Karpas-422 (cell line): ENCODE data around the gene BOD1. TPM values are rescaled to one million over a fixed set of nuclear protein-coding genes. Genes with fewer than 3 reads are reported as not detected.

Experiments
- DNase-seq: peaks from one replicate; pipeline ENCODE4 v3.0.0-alpha.2; 2015
- H2AFZ ChIP-seq: fragments of 200-600 bp; sonication (generic); 2 replicates; pipeline ENCODE4 v1.6.1; 2014; ENCODE audit warnings: antibody characterized with exemption, low read length, mixed read lengths
- H3K27ac ChIP-seq: fragments of 200-600 bp; sonication (generic); 2 replicates; pipeline ENCODE4 v1.5.1; 2014; ENCODE audit warnings: mild to moderate bottlenecking, low read length, moderate library complexity
- H3K27me3 ChIP-seq: fragments of 200-600 bp; sonication (generic); 2 replicates; pipeline ENCODE4 v1.6.1; 2014; ENCODE audit warnings: low read length, mixed read lengths
- H3K36me3 ChIP-seq: fragments of 200-600 bp; sonication (generic); 2 replicates; pipeline ENCODE4 v1.6.1; 2014; ENCODE audit warnings: low read length, mixed read lengths; ENCODE audit not compliant: insufficient read depth
- H3K4me1 ChIP-seq: fragments of 200-600 bp; sonication (generic); 2 replicates; pipeline ENCODE4 v1.6.1; 2014; ENCODE audit warnings: mild to moderate bottlenecking, low read length, mixed read lengths
- H3K4me2 ChIP-seq: fragments of 200-600 bp; sonication (generic); 2 replicates; pipeline ENCODE4 v1.6.1; 2014; ENCODE audit warnings: low read length, low read depth, mild to moderate bottlenecking; ENCODE audit not compliant: poor library complexity, severe bottlenecking
- H3K4me3 ChIP-seq: fragments of 200-600 bp; sonication (generic); 2 replicates; pipeline ENCODE4 v1.5.1; 2014; ENCODE audit warnings: mild to moderate bottlenecking, antibody characterized with exemption, low read length, mixed read lengths
- H3K79me2 ChIP-seq: fragments of 200-600 bp; sonication (generic); 2 replicates; pipeline ENCODE4 v1.6.1; 2014; ENCODE audit warnings: mild to moderate bottlenecking, low read length, mixed read lengths
- H3K9ac ChIP-seq: fragments of 200-600 bp; sonication (generic); 2 replicates; pipeline ENCODE4 v1.6.0; 2014; ENCODE audit warnings: low read length
- H3K9me2 ChIP-seq: fragments of 200-600 bp; sonication (generic), shearing (Covaris generic); replicated peaks from 2 replicates; pipeline ENCODE4 v1.6.0; 2014; ENCODE audit warnings: mild to moderate bottlenecking, low read length, moderate library complexity; ENCODE audit not compliant: insufficient read depth
- H3K9me3 ChIP-seq: fragments of 300-700, 200-600 bp; sonication (generic); 2 replicates; pipeline ENCODE4 v1.6.1; 2014; ENCODE audit warnings: low read length, mixed read lengths
- H4K20me1 ChIP-seq: fragments of 200-600 bp; sonication (generic); 2 replicates; pipeline ENCODE4 v1.6.1; 2014; ENCODE audit warnings: mild to moderate bottlenecking, antibody characterized with exemption, low read length, low read depth; ENCODE audit not compliant: insufficient read depth
- total RNA-seq: library from RNA; depleted of rRNA; stranded (reverse); fragments of >200 nt; shearing (Covaris generic); gene quantifications from 2 replicates; pipeline ENCODE4 v1.2.3, GENCODE V29; 2014; ENCODE audit warnings: low replicate concordance

The BOD1 gene
- total RNA-seq, 1 experiment from 2014 or later: 28.4 TPM

GRCh38 chr5:173583346-173583745 lies 33.1 kb downstream of the BOD1 start:
- Histone ChIP-seq H3K4me1 (peaks cover 4% of the 10 kb centered on the region; the same call in 1 of the 2 replicates), H3K79me2 (no peaks in the 10 kb centered on the region), H3K9ac (no peak overlapping the region), H3K4me2 (no peak overlapping the region), H3K9me3 (0 out of 2 replicates have a peak, but pooled peaks cover 5% of the 10 kb centered on the region), H3K27ac (no peak overlapping the region), H3K9me2 (no peaks in the 10 kb centered on the region), H3K4me3 (no peak overlapping the region), H3K27me3 (no peaks in the 10 kb centered on the region), H3K36me3 (no peaks in the 10 kb centered on the region), H2AFZ (no peak overlapping the region), H4K20me1 (no peaks in the 10 kb centered on the region)
- DNase-seq: no peak

DNA sequence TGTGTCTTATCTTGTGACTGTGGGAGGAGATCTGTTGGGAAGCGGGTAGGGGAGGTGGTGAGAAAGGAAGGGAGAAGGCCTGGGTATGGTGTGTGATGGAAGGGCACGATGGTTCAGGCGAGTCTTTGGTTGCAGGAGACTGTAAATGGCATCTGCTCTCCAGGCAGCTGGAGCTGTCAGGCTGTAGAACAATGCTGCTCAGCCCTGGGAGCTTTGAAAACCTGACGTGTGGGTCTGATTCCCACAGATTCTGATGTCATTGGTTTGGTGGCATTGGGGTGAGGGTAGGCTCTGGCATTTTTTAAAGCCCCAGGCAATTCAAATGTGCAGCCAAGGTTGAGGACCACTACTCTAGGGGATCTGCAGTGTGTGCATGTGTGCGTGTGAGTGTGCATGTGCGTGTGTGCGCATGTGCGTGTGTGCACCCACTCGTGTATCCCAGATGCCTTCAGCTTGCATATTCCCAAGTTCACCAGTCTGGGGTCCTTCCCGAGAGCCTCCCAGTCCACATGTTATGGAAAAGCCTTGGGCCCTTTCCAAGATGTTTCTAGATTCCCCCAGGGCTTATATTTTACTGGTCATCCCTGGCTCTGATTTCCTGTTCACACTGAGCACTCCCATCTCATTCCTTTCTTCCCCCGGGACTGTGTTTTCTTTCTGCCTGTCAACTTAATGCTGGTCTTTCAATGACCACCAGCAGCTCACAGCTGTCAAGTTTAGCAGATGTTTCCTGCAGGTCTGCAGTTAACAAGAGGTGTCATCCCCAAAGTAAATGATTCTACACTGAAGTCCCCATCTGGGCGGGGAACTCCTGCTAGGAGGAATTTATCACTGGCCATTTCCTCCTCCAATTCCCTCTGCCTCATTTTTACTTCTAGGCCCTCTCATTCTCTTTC lies 34.0 kb downstream of the BOD1 start:
- Histone ChIP-seq H3K9ac (no peak overlapping the region), H2AFZ (no peak overlapping the region), H3K27me3 (no peaks in the 10 kb centered on the region), H3K4me1 (peaks cover 4% of the 10 kb centered on the region; the same call in 1 of the 2 replicates), H3K79me2 (no peaks in the 10 kb centered on the region), H3K36me3 (no peaks in the 10 kb centered on the region), H3K9me3 (no peaks in the 10 kb centered on the region), H4K20me1 (no peaks in the 10 kb centered on the region), H3K9me2 (no peaks in the 10 kb centered on the region), H3K4me2 (no peak overlapping the region), H3K4me3 (no peak overlapping the region), H3K27ac (no peak overlapping the region)
- no peak for DNase-seq

DNA sequence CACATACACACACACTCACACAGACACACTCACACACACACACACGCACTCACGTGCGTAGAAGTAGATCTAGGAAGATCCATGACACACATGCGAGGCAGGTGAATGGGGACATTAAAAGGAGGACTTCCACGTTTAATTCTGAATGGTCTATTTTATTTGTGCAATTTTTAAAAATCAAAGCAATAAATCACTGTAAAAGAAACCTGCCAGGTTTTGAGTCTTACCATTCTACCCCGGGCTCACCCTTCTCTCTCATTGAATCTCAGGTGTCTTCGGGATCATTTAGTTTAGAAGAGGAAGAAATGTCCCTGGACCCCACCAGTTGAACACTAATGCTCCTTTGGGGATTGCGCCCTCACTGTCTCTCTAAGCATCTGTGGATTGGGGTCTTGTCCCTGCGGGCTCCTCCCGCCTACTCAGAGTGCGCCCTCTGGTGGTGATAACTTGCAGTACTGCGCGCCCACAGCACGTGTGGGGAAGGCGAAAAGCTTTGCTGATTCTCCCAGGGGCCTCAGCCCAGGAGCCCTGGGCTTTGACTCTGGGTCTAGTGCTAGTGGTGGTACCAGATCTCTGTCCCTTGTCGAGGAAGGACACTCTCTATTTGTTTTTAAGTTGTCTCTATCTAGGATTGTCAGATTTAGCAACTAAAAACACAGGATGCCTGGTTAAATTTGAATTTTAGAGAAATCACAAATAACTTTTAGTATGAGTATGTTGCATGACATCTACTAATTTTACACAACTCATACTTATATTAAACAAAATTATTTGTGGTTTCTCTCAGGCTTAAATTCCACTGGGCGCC lies 34.8 kb downstream of the BOD1 start:
- no peaks in the 10 kb centered on the region for H3K27me3 ChIP-seq
- no peaks in the 10 kb centered on the region for H3K9me3 ChIP-seq
- no peak overlapping the region for H3K4me2 ChIP-seq
- peaks cover 4% of the 10 kb centered on the region; the same call in 1 of the 2 replicates for H3K4me1 ChIP-seq
- H4K20me1 ChIP-seq: no peaks in the 10 kb centered on the region
- no peaks in the 10 kb centered on the region for H3K79me2 ChIP-seq
- H2AFZ ChIP-seq: no peak overlapping the region
- H3K9ac ChIP-seq: no peak overlapping the region
- H3K27ac ChIP-seq: no peak overlapping the region
- no peak overlapping the region for H3K4me3 ChIP-seq
- H3K36me3 ChIP-seq: no peaks in the 10 kb centered on the region
- no peaks in the 10 kb centered on the region for H3K9me2 ChIP-seq
- DNase-seq: peak; percentile 91

DNA sequence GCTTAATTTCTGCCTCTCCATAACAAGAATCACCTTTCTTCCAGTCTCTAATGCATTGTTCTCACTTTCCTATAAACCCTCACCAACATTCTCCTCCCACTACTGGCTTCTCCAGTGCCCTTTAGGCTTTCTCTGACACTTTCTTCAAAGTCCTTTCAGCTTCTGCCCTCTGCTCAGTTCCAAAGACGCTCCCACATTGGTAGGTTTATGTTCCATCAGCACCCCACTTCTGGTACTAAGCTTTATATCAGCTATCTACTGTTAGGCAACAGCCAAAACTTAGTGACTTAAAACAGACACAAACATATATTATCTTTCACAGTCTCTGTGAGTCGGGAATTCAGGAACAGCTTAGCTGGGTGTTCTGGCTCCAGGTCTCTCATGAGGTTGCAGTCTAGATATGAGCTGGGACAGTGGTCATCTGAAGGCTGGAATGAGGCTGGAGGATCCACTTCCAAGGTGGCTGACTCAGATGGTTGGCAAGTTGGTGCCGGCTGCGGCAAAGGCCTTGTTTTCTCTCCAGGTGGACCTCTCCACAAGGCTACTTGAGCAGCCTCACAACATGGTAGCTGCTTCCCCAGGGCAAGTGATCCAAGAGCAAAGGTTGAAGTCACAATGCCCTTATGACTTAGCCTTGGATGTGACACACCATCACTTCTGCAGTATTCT lies 37.4 kb downstream of the BOD1 start:
- Histone ChIP-seq H3K9ac (no peak overlapping the region), H3K9me2 (no peaks in the 10 kb centered on the region), H3K4me1 (peaks cover 4% of the 10 kb centered on the region; the same call in 1 of the 2 replicates), H3K36me3 (no peaks in the 10 kb centered on the region), H3K27ac (no peak overlapping the region), H2AFZ (no peak overlapping the region), H3K4me3 (no peak overlapping the region), H4K20me1 (no peaks in the 10 kb centered on the region), H3K79me2 (no peaks in the 10 kb centered on the region), H3K9me3 (no peaks in the 10 kb centered on the region), H3K4me2 (no peak overlapping the region), H3K27me3 (no peaks in the 10 kb centered on the region)
- no peak for DNase-seq

DNA sequence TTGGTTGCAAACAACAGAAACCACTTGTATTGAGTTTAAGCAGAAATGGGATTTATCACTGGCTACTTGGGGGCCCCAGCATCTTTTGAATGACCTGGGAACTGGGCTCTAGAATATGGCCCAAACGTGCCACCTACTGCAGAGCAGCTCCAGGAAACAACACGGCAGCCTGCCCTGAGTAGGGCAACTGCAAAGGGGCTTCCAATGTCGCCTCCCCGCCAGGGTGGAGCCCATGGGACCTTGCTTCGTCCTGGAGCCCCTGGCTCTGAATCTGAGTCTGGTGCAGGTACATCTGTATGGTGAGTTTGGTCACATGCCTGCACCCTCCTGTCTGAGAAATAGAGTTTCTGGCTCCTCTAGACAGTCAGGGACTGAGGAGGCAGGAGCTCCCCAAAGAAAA lies 38.6 kb downstream of the BOD1 start:
- Histone ChIP-seq H3K9me3 (no peaks in the 10 kb centered on the region), H3K9ac (no peak overlapping the region), H3K4me2 (no peak overlapping the region), H3K27ac (no peak overlapping the region), H3K27me3 (no peaks in the 10 kb centered on the region), H3K36me3 (no peaks in the 10 kb centered on the region), H3K4me3 (no peak overlapping the region), H3K79me2 (no peaks in the 10 kb centered on the region), H4K20me1 (no peaks in the 10 kb centered on the region), H3K4me1 (no peaks in the 10 kb centered on the region), H3K9me2 (no peaks in the 10 kb centered on the region), H2AFZ (no peak overlapping the region)
- DNase-seq: no peak

- H3K4me3 ChIP-seq: no peak overlapping the region
- no peak overlapping the region for H2AFZ ChIP-seq
- no peaks in the 10 kb centered on the region for H3K27me3 ChIP-seq
- H3K9me2 ChIP-seq: no peaks in the 10 kb centered on the region
- no peaks in the 10 kb centered on the region for H3K9me3 ChIP-seq
- no peak overlapping the region for H3K9ac ChIP-seq
- H3K79me2 ChIP-seq: no peaks in the 10 kb centered on the region
- H3K27ac ChIP-seq: no peak overlapping the region
- no peaks in the 10 kb centered on the region for H3K4me1 ChIP-seq
- no peak overlapping the region for H3K4me2 ChIP-seq
- DNase-seq: no peak
- no peaks in the 10 kb centered on the region for H3K36me3 ChIP-seq
- H4K20me1 ChIP-seq: no peaks in the 10 kb centered on the region
Measured at GRCh38 chr5:173577166-173577565, 39.3 kb downstream of the BOD1 start.

- H3K4me1 ChIP-seq: no peaks in the 10 kb centered on the region
- no peak overlapping the region for H3K4me2 ChIP-seq
- no peaks in the 10 kb centered on the region for H3K9me3 ChIP-seq
- H3K79me2 ChIP-seq: no peaks in the 10 kb centered on the region
- no peak overlapping the region for H3K27ac ChIP-seq
- H3K36me3 ChIP-seq: no peaks in the 10 kb centered on the region
- no peak for DNase-seq
- H4K20me1 ChIP-seq: no peaks in the 10 kb centered on the region
- no peaks in the 10 kb centered on the region for H3K27me3 ChIP-seq
- no peak overlapping the region for H3K4me3 ChIP-seq
- H3K9ac ChIP-seq: no peak overlapping the region
- no peaks in the 10 kb centered on the region for H3K9me2 ChIP-seq
- no peak overlapping the region for H2AFZ ChIP-seq
Measured at GRCh38 chr5:173575985-173576384, 40.5 kb downstream of the BOD1 start.

GRCh38 chr5:173574983-173575382 lies 41.5 kb downstream of the BOD1 start:
- no peaks in the 10 kb centered on the region for H3K27me3 ChIP-seq
- DNase-seq: no peak
- H3K4me2 ChIP-seq: no peak overlapping the region
- H3K79me2 ChIP-seq: no peaks in the 10 kb centered on the region
- H3K4me1 ChIP-seq: no peaks in the 10 kb centered on the region
- no peaks in the 10 kb centered on the region for H3K36me3 ChIP-seq
- H3K9me2 ChIP-seq: no peaks in the 10 kb centered on the region
- H3K9me3 ChIP-seq: no peaks in the 10 kb centered on the region
- H3K9ac ChIP-seq: no peak overlapping the region
- no peaks in the 10 kb centered on the region for H4K20me1 ChIP-seq
- no peak overlapping the region for H3K4me3 ChIP-seq
- no peak overlapping the region for H3K27ac ChIP-seq
- H2AFZ ChIP-seq: no peak overlapping the region
